Activated CD4-positive, alpha-beta T cell treated with anti-CD3 and anti-CD28 coated beads for 36 hours (primary cell): Measurements from ENCODE around the gene CA9. TPM values are rescaled to one million over a fixed set of nuclear protein-coding genes. Genes with fewer than 3 reads are reported as not detected.

Experiments
- ATAC-seq: fragments of 200-7000 bp; cut with Tn5 transposase; one replicate; pipeline ENCODE4 v1.10.0; 2021; ENCODE audit warnings: mild to moderate bottlenecking, moderate library complexity
- CTCF ChIA-PET: fragments of 350-600 bp; sonication (Branson Sonifier 250); formaldehyde crosslinking; loops from one replicate; lab custom pipeline; 2021; ENCODE audit warnings: antibody characterized with exemption; lab: Charles Lee
- POLR2A ChIA-PET: fragments of 350-600 bp; sonication (Branson Sonifier 250); formaldehyde crosslinking; loops from one replicate; lab custom pipeline; 2021; ENCODE audit warnings: antibody characterized with exemption, inconsistent platforms; lab: Charles Lee
- DNase-seq: peaks from one replicate; pipeline ENCODE4 v3.0.0-alpha.2; 2020
- H3K27ac Mint-ChIP-seq: one replicate; pipeline ENCODE4 v1.8.0; 2021; ENCODE audit warnings: mixed read lengths
- H3K27me3 Mint-ChIP-seq: one replicate; pipeline ENCODE4 v1.8.0; 2021; ENCODE audit warnings: mixed read lengths
- H3K36me3 Mint-ChIP-seq: one replicate; pipeline ENCODE4 v1.8.0; 2021; ENCODE audit warnings: low read depth, mixed read lengths
- H3K4me1 Mint-ChIP-seq: one replicate; pipeline ENCODE4 v1.8.0; 2021; ENCODE audit warnings: mixed read lengths
- H3K4me3 Mint-ChIP-seq: one replicate; pipeline ENCODE4 v1.8.0; 2021; ENCODE audit warnings: mild to moderate bottlenecking, moderate library complexity, mixed read lengths
- H3K9me3 Mint-ChIP-seq: one replicate; pipeline ENCODE4 v1.8.0; 2021; ENCODE audit warnings: low read depth, mixed read lengths
- intact Hi-C, 2 experiments: fragments of 100-400 bp; cut with DNase I in 1 of 2; cut with micrococcal nuclease in 1 of 2; formaldehyde crosslinking; loops; one replicate each; pipeline versions ENCODE4 v1.14.2 to v1.15.1; 2022 to 2024; cut with DNase I, micrococcal nuclease
- total RNA-seq, 2 experiments: library from RNA; stranded (reverse); gene quantifications; one replicate each; pipeline ENCODE4 v1.2.3, GENCODE V29; 2021

CA9 gene
- total RNA-seq, 2 experiments from 2014 or later: 2.9 to 3.1 TPM

DNA sequence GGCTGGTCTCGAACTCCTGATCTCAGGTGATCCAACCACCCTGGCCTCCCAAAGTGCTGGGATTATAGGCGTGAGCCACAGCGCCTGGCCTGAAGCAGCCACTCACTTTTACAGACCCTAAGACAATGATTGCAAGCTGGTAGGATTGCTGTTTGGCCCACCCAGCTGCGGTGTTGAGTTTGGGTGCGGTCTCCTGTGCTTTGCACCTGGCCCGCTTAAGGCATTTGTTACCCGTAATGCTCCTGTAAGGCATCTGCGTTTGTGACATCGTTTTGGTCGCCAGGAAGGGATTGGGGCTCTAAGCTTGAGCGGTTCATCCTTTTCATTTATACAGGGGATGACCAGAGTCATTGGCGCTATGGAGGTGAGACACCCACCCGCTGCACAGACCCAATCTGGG is 1.5 kb downstream of the CA9 start:
- peak overlapping the region; percentile 54 for H3K4me3 Mint-ChIP-seq
- no peaks in the 10 kb centered on the region for H3K36me3 Mint-ChIP-seq
- CTCF ChIA-PET: interaction anchor here (1.2 to 4.9 kb wide), 3 partner anchors 10 to 21 kb away, joined by 3 to 24 read pairs (median 9); partner anchors contain the start of genes ARHGEF39 and RMRP
- intact Hi-C loops: no loop called here
- DNase-seq (no peak), ATAC-seq (peak; percentile 20)
- H3K27me3 Mint-ChIP-seq: peaks cover 9% of the 10 kb centered on the region
- no peaks in the 10 kb centered on the region for H3K9me3 Mint-ChIP-seq
- POLR2A ChIA-PET: interaction anchor here (0.7 to 0.9 kb wide), 3 partner anchors 19 to 65 kb away, joined by 3 read pairs; partner anchors contain the start of gene CREB3
- peaks cover 10% of the 10 kb centered on the region for H3K4me1 Mint-ChIP-seq
- no peak overlapping the region for H3K27ac Mint-ChIP-seq

DNA sequence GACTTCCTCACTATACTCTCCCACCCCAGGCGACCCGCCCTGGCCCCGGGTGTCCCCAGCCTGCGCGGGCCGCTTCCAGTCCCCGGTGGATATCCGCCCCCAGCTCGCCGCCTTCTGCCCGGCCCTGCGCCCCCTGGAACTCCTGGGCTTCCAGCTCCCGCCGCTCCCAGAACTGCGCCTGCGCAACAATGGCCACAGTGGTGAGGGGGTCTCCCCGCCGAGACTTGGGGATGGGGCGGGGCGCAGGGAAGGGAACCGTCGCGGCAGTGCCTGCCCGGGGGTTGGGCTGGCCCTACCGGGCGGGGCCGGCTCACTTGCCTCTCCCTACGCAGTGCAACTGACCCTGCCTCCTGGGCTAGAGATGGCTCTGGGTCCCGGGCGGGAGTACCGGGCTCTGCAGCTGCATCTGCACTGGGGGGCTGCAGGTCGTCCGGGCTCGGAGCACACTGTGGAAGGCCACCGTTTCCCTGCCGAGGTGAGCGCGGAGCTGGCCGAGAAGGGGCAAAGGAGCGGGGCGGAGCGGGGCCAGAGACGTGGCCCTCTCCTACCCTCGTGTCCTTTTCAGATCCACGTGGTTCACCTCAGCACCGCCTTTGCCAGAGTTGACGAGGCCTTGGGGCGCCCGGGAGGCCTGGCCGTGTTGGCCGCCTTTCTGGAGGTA is 2.1 kb downstream of the CA9 start:
- Mint-ChIP-seq H3K36me3 (no peaks in the 10 kb centered on the region), H3K9me3 (no peaks in the 10 kb centered on the region), H3K27me3 (peaks cover 9% of the 10 kb centered on the region), H3K27ac (no peak overlapping the region), H3K4me3 (peak overlapping the region; percentile 54), H3K4me1 (peaks cover 10% of the 10 kb centered on the region)
- peak; percentile 74 for ATAC-seq
- intact Hi-C loops: no loop called here
- DNase-seq: peak; percentile 63
- ChIA-PET CTCF (interaction anchor here (0.6 to 4.9 kb wide), 5 partner anchors 11 to 92 kb away, joined by 3 to 24 read pairs (median 3); partner anchors contain the start of genes ARHGEF39 and RMRP), POLR2A (interaction anchor here (0.7 to 0.9 kb wide), 2 partner anchors 18 to 57 kb away, joined by 3 read pairs; partner anchors contain the start of gene CREB3)

DNA sequence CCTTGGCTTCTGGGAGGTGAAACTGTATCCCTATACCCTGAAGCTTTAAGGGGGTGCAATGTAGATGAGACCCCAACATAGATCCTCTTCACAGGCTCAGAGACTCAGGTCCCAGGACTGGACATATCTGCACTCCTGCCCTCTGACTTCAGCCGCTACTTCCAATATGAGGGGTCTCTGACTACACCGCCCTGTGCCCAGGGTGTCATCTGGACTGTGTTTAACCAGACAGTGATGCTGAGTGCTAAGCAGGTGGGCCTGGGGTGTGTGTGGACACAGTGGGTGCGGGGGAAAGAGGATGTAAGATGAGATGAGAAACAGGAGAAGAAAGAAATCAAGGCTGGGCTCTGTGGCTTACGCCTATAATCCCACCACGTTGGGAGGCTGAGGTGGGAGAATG is 5.4 kb downstream of the CA9 start:
- no peak for ATAC-seq
- H3K4me3 Mint-ChIP-seq: no peak overlapping the region
- intact Hi-C loops: no loop called here
- CTCF ChIA-PET: interaction anchor here (0.7 to 1.7 kb wide), 4 partner anchors 9 to 47 kb away, joined by 3 to 6 read pairs (median 4); partner anchors contain the start of genes CCDC107 and RMRP
- no peaks in the 10 kb centered on the region for H3K9me3 Mint-ChIP-seq
- no peaks in the 10 kb centered on the region for H3K36me3 Mint-ChIP-seq
- POLR2A ChIA-PET: no interaction called here
- H3K27ac Mint-ChIP-seq: no peak overlapping the region
- H3K27me3 Mint-ChIP-seq: peaks cover 9% of the 10 kb centered on the region
- DNase-seq: no peak
- peaks cover 10% of the 10 kb centered on the region for H3K4me1 Mint-ChIP-seq

DNA sequence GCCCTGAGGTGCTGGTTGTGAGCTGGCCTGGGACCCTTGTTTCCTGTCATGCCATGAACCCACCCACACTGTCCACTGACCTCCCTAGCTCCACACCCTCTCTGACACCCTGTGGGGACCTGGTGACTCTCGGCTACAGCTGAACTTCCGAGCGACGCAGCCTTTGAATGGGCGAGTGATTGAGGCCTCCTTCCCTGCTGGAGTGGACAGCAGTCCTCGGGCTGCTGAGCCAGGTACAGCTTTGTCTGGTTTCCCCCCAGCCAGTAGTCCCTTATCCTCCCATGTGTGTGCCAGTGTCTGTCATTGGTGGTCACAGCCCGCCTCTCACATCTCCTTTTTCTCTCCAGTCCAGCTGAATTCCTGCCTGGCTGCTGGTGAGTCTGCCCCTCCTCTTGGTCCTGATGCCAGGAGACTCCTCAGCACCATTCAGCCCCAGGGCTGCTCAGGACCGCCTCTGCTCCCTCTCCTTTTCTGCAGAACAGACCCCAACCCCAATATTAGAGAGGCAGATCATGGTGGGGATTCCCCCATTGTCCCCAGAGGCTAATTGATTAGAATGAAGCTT is 6.1 kb downstream of the CA9 start:
- Mint-ChIP-seq H3K27me3 (peaks cover 4% of the 10 kb centered on the region), H3K4me1 (peaks cover 6% of the 10 kb centered on the region), H3K36me3 (no peaks in the 10 kb centered on the region), H3K9me3 (no peaks in the 10 kb centered on the region), H3K27ac (no peak overlapping the region), H3K4me3 (no peak overlapping the region)
- ChIA-PET POLR2A (interaction anchor here (0.7 kb wide), 1 partner anchor 19 kb away, joined by 3 read pairs; no protein-coding TSS in a partner anchor), CTCF (interaction anchor here (0.6 to 1.7 kb wide), 5 partner anchors 8 to 130 kb away, joined by 3 to 7 read pairs (median 4); partner anchors contain the start of genes CCDC107 and RMRP)
- DNase-seq: no peak
- intact Hi-C loops: no loop called here
- no peak for ATAC-seq

DNA sequence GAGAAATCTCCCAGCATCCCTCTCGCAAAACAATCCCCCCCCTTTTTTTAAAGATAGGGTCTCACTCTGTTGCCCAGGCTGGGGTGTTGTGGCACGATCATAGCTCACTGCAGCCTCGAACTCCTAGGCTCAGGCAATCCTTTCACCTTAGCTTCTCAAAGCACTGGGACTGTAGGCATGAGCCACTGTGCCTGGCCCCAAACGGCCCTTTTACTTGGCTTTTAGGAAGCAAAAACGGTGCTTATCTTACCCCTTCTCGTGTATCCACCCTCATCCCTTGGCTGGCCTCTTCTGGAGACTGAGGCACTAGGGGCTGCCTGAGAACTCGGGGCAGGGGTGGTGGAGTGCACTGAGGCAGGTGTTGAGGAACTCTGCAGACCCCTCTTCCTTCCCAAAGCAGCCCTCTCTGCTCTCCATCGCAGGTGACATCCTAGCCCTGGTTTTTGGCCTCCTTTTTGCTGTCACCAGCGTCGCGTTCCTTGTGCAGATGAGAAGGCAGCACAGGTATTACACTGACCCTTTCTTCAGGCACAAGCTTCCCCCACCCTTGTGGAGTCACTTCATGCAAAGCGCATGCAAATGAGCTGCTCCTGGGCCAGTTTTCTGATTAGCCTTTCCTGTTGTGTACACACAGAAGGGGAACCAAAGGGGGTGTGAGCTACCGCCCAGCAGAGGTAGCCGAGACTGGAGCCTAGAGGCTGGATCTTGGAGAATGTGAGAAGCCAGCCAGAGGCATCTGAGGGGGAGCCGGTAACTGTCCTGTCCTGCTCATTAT is 6.8 kb downstream of the CA9 start:
- Mint-ChIP-seq H3K27ac (no peak overlapping the region), H3K36me3 (no peaks in the 10 kb centered on the region), H3K9me3 (no peaks in the 10 kb centered on the region), H3K4me1 (peaks cover 6% of the 10 kb centered on the region), H3K4me3 (no peak overlapping the region), H3K27me3 (peaks cover 4% of the 10 kb centered on the region)
- ATAC-seq: no peak
- CTCF ChIA-PET: interaction anchor here (0.6 to 1.7 kb wide), 3 partner anchors 16 to 133 kb away, joined by 3 to 7 read pairs (median 4); partner anchors contain the start of genes CCDC107 and RMRP
- POLR2A ChIA-PET: interaction anchor here (0.7 kb wide), 1 partner anchor 20 kb away, joined by 3 read pairs; no protein-coding TSS in a partner anchor
- intact Hi-C loops: no loop called here
- DNase-seq: no peak

DNA sequence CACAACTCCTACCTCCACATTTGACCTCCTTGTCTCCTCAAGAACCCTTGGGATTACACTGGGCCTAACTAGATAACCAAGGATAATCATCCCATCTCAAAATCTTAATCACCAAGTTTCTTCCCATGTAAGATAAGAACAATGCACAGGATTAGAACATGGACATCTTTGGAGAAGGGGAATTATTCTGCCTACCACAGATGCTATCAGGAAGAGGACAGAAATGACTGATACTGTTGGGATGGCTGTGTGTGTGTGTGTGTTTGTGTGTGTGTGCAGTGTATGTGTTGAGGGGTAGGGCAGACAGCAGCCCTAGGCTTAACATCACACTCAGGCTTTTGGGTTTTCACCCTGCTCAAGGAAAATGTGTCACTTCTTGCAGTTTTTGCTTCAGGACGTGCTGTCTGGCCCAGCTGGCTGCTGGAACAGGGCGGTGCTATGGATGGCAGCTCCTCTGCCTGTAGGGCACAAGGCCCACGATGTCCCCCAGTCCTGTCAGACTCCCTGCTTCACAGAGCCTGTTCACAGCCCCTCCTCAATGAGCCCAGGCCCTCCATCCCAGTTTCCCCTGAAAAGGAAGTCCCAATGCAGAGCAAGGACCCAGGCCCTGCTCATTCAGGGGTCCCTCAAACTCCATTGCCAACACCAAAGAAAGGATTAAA is 7.7 kb downstream of the CA9 start:
- no peak for DNase-seq
- Mint-ChIP-seq H3K27ac (no peak overlapping the region), H3K4me1 (peaks cover 1% of the 10 kb centered on the region), H3K4me3 (no peak overlapping the region), H3K9me3 (no peaks in the 10 kb centered on the region), H3K36me3 (no peaks in the 10 kb centered on the region), H3K27me3 (peaks cover under 1% of the 10 kb centered on the region)
- ChIA-PET CTCF (interaction anchor here (1.7 kb wide), 1 partner anchor 15 kb away, joined by 7 read pairs; no protein-coding TSS in a partner anchor), POLR2A (no interaction called here)
- intact Hi-C loops: no loop called here
- ATAC-seq: no peak

DNA sequence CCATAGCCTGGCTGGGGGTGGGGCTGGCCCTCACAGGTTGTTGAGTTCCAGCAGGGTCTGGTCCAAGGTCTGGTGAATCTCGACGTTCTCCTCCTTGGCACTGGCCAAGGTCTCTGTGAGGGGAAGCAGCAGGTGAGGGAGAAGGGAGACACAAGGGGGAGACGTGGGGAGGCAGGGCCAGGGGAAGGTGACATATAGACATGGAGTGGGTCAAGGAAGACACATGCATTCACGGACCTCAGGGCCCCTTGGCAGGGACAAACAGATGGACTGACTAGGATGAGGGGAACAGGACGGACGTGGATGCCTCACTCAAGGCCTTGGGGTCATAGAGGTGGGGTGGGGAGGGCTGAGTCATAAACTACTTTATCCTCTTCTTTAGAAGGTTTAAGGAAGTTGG is 8.3 kb downstream of the CA9 start:
- DNase-seq: no peak
- Mint-ChIP-seq H3K27me3 (no peaks in the 10 kb centered on the region), H3K4me1 (no peaks in the 10 kb centered on the region), H3K27ac (no peak overlapping the region), H3K4me3 (no peak overlapping the region), H3K9me3 (no peaks in the 10 kb centered on the region), H3K36me3 (no peaks in the 10 kb centered on the region)
- POLR2A ChIA-PET: no interaction called here
- ATAC-seq: no peak
- CTCF ChIA-PET: no interaction called here
- intact Hi-C loops: no loop called here

DNA sequence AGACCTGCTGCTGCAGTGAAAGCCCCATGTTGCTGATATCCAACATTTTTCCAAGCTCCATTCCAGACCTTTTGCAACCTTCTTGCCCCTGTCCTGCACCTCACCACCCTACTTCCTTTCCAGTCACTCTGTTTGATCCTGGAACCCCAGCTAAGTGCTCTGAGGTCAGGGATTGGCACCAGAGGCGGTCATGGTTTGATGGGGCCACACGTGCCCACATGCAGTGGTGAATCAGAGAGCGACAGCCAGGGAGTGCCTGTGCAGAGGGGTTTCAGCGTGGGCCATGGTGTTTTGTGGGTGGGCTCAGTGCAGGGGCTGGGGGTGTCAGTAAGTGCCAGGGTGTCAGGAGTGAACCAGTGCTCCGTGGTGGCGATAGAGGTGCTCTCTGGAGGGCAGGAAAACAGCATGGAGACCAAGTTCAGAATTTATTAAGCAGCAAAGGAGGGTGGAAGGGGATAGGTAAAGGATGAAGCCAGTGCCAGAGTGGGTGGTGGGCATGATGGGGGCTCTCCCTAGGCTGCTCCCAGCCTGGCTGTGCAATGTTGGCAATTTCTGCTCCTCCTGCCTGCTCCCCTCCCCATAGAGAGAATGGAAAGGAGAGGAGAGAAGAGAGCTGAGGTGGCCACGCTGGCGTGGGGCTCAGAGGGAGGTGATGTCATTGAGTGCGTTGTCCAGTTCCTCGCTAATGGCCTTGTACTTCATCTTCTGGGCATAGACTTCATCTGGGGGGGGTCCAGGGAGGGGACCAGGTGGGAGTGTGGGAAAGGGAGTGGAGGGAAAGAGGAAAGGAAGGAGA is 9.0 kb downstream of the CA9 start:
- no peaks in the 10 kb centered on the region for H3K9me3 Mint-ChIP-seq
- no peaks in the 10 kb centered on the region for H3K27me3 Mint-ChIP-seq
- H3K4me3 Mint-ChIP-seq: no peak overlapping the region
- no peaks in the 10 kb centered on the region for H3K4me1 Mint-ChIP-seq
- POLR2A ChIA-PET: interaction anchor here (0.6 kb wide), 1 partner anchor 1440 kb away, joined by 4 read pairs; no protein-coding TSS in a partner anchor
- intact Hi-C loops: no loop called here
- no peak overlapping the region for H3K27ac Mint-ChIP-seq
- CTCF ChIA-PET: interaction anchor here (0.6 to 2.8 kb wide), 5 partner anchors 9 to 28 kb away, joined by 3 to 24 read pairs (median 4); partner anchors contain the start of genes ARHGEF39 and CA9
- no peaks in the 10 kb centered on the region for H3K36me3 Mint-ChIP-seq
- DNase-seq: no peak
- no peak for ATAC-seq

DNA sequence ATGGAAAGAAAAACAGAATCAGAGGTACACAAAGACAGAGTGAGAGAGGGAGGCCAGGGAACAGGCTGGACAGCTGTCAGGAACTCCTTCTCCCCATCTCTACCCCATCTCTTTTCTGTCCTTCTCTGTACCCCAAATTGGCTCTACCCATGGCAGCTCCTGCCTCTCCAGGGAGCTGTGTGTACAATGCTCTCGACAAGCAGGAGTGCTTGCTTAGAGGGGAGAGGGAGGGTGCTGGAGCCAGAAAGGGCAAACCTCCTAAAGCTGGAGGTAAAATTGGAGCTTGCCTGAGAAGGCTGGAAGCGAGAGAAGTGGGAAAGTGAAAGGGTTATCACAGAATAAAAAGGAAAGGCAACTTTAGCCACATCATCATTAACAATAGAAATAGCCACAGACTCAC is 9.6 kb downstream of the CA9 start:
- intact Hi-C loops: no loop called here
- H3K4me1 Mint-ChIP-seq: peaks cover 4% of the 10 kb centered on the region
- no peak overlapping the region for H3K4me3 Mint-ChIP-seq
- H3K27ac Mint-ChIP-seq: no peak overlapping the region
- DNase-seq: no peak
- H3K9me3 Mint-ChIP-seq: no peaks in the 10 kb centered on the region
- no peaks in the 10 kb centered on the region for H3K27me3 Mint-ChIP-seq
- POLR2A ChIA-PET: interaction anchor here (0.6 kb wide), 1 partner anchor 1440 kb away, joined by 4 read pairs; no protein-coding TSS in a partner anchor
- no peaks in the 10 kb centered on the region for H3K36me3 Mint-ChIP-seq
- CTCF ChIA-PET: interaction anchor here (0.6 to 2.8 kb wide), 7 partner anchors 10 to 37 kb away, joined by 3 to 24 read pairs (median 4); partner anchors contain the start of genes ARHGEF39, CA9, CCDC107 and RMRP
- no peak for ATAC-seq

DNA sequence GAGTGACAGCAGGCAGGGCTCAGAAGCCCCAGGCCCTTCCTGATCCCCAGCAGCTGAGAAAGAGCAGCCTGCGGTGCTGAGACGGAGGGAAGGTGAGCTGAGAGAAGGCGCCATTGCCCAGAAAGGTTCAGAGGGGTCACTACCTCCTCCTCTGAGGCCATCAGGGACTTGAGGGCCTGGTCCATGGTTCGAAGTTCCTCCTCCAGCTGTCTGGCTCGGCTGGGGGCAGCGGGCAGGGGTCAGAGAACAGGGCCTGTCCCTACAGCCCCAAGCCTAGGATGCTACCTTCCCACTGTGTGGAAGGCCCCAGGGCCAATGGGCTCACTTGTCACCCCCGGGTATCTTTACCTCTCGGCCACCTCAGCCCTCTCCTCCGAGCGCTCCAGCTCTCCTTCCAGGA is 11.2 kb downstream of the CA9 start:
- Mint-ChIP-seq H3K27me3 (no peaks in the 10 kb centered on the region), H3K36me3 (no peaks in the 10 kb centered on the region), H3K4me3 (no peak overlapping the region), H3K4me1 (peaks cover 16% of the 10 kb centered on the region), H3K27ac (no peak overlapping the region), H3K9me3 (no peaks in the 10 kb centered on the region)
- DNase-seq: no peak
- intact Hi-C loops: no loop called here
- ChIA-PET CTCF (interaction anchor here (1.0 to 2.8 kb wide), 3 partner anchors 11 to 73 kb away, joined by 3 to 24 read pairs (median 6); partner anchors contain the start of genes CCDC107 and RMRP), POLR2A (no interaction called here)
- no peak for ATAC-seq
